Ishikawa (cell line): ENCODE results near the gene FRMD4B.

Source experiments
- CEBPB ChIP-seq: IDR thresholded peaks from 2 replicates; pipeline ENCODE4 v1.6.1; 2012
- CREB1 ChIP-seq: IDR thresholded peaks from 2 replicates; pipeline ENCODE4 v1.6.1; 2012; ENCODE audit warnings: low read depth
- EGR1 ChIP-seq: IDR thresholded peaks from 2 replicates; pipeline ENCODE4 v1.6.1; 2012
- EP300 ChIP-seq: IDR thresholded peaks from 2 replicates; pipeline ENCODE4 v1.6.1; 2012; ENCODE audit warnings: borderline replicate concordance
- FOXM1 ChIP-seq: IDR thresholded peaks from 2 replicates; pipeline ENCODE4 v1.6.1; 2012; ENCODE audit warnings: low read depth, borderline replicate concordance
- MAX ChIP-seq: IDR thresholded peaks from 2 replicates; pipeline ENCODE4 v1.6.1; 2012
- NFIC ChIP-seq: IDR thresholded peaks from 2 replicates; pipeline ENCODE4 v1.6.1; 2012
- RAD21 ChIP-seq: IDR thresholded peaks from 2 replicates; pipeline ENCODE4 v1.6.1; 2012; ENCODE audit warnings: low read depth
- REST ChIP-seq: IDR thresholded peaks from 2 replicates; pipeline ENCODE4 v1.6.1; 2012; ENCODE audit warnings: low read depth, mild to moderate bottlenecking
- TAF1 ChIP-seq: IDR thresholded peaks from 2 replicates; pipeline ENCODE4 v1.6.1; 2012; ENCODE audit warnings: low read depth, mild to moderate bottlenecking
- TCF12 ChIP-seq: IDR thresholded peaks from 2 replicates; pipeline ENCODE4 v1.6.1; 2012; ENCODE audit warnings: low read depth
- TEAD4 ChIP-seq: IDR thresholded peaks from 2 replicates; pipeline ENCODE4 v1.6.1; 2012
- YY1 ChIP-seq: IDR thresholded peaks from 2 replicates; pipeline ENCODE4 v1.6.1; 2012; ENCODE audit warnings: low read depth
- ZBTB7A ChIP-seq: IDR thresholded peaks from 2 replicates; pipeline ENCODE4 v1.6.1; 2012; ENCODE audit warnings: low read depth
- TF ChIP-seq, protein P1 (sequence below): IDR thresholded peaks from 2 replicates; pipeline ENCODE4 v1.6.1; 2012

FRMD4B gene

GRCh38 chr3:69385123-69385722 lies 665 bp downstream of the FRMD4B start:
- no peak for TF ChIP-seq TEAD4
- TF ChIP-seq CEBPB, result no peak
- TF ChIP-seq TCF12, result no peak
- TF ChIP-seq CREB1, result no peak
- no peak for TF ChIP-seq ZBTB7A
- TF ChIP-seq REST, result no peak
- no peak for TF ChIP-seq EGR1
- no peak for TF ChIP-seq MAX
- no peak for TF ChIP-seq YY1
- TF ChIP-seq EP300, result no peak
- TF ChIP-seq RAD21, result no peak
- TF ChIP-seq, protein P1, sequence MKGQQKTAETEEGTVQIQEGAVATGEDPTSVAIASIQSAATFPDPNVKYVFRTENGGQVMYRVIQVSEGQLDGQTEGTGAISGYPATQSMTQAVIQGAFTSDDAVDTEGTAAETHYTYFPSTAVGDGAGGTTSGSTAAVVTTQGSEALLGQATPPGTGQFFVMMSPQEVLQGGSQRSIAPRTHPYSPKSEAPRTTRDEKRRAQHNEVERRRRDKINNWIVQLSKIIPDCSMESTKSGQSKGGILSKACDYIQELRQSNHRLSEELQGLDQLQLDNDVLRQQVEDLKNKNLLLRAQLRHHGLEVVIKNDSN, result no peak
- TF ChIP-seq TAF1, result no peak
- no peak for TF ChIP-seq NFIC
- TF ChIP-seq FOXM1, result no peak

- TF ChIP-seq, protein P1, result no peak
Measured at GRCh38 chr3:69384326-69384725, 1.6 kb downstream of the FRMD4B start.

- no peak for TF ChIP-seq ZBTB7A
- no peak for TF ChIP-seq MAX
- TF ChIP-seq REST, result no peak
- 0 out of 2 replicates have a peak, but pooled peaks have one; percentile 29 for TF ChIP-seq NFIC
Measured at GRCh38 chr3:69379661-69380060, 6.2 kb downstream of the FRMD4B start.

- TF ChIP-seq FOXM1, result no peak
- no peak for TF ChIP-seq NFIC
- no peak for TF ChIP-seq MAX
Measured at GRCh38 chr3:69378112-69378802, 7.6 kb downstream of the FRMD4B start.

GRCh38 chr3:69377262-69377661 lies 8.6 kb downstream of the FRMD4B start:
- TF ChIP-seq ZBTB7A (no peak), MAX (no peak), CEBPB (no peak), NFIC (no peak), CREB1 (no peak), TEAD4 (no peak), EGR1 (no peak), RAD21 (no peak), TAF1 (no peak), REST (no peak), TCF12 (no peak), YY1 (no peak), EP300 (no peak), FOXM1 (no peak)
- TF ChIP-seq, protein P1, result no peak
